ENCODE measurements around the gene ENO1.

- no peak for TF ChIP-seq CTCF (IDR thresholded peaks at IDR 0.05; ENCODE audit: low read depth, low read length, missing input control)
- no peak for TF ChIP-seq MAX (IDR thresholded peaks at IDR 0.05)
- no peak for TF ChIP-seq REST (IDR thresholded peaks at IDR 0.05)
- no peak for TF ChIP-seq RAD21 (IDR thresholded peaks at IDR 0.05)
- TF ChIP-seq RXRA (IDR thresholded peaks at IDR 0.05): no peak
- no peak for TF ChIP-seq ZBTB33 (IDR thresholded peaks at IDR 0.05)
- TF ChIP-seq HNF4G (IDR thresholded peaks at IDR 0.05): no peak
- TF ChIP-seq GABPA (IDR thresholded peaks at IDR 0.05 in 1 of 2, conservative IDR thresholded peaks at IDR 0.05 in 1 of 2): no peak
These were observed 27.4 kb downstream of the ENO1 start for GRCh38 chr1:8851060-8851459.
